GM19324 (cell line): ENCODE measurements around the gene CNTNAP2.
"Not testable (repeated sequence)": the region's sequence is repeated elsewhere in the genome, so short reads cannot be mapped to it uniquely, and the experiment has no call there.

Source experiments
- ATAC-seq: cut with Tn5 transposase; IDR thresholded peaks from one replicate; pipeline ENCODE4 v1.9.1; 2021; ENCODE audit warnings: mild to moderate bottlenecking, moderate library complexity; ENCODE audit not compliant: unreplicated experiment, low FRiP score

Gene CNTNAP2

DNA sequence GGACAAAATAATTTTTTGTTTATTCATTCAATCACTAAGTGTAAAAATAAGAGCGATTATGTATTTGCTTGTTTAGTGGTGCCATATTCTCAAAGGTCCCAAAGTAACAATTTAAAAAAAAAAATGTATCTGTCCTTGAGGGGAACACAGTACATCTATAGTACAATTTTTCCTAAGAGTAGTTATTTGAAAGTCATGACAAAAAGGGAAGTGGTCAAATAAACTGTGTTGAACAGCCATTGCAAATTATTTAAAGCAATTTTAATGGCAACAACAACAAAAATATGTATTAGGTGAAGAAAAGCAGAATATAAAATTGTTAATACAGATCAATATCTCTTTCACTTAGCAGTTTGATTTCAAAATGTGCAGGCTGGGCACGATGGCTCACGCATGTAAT, 943.5 kb downstream of the CNTNAP2 start:
- ATAC-seq: no peak

DNA sequence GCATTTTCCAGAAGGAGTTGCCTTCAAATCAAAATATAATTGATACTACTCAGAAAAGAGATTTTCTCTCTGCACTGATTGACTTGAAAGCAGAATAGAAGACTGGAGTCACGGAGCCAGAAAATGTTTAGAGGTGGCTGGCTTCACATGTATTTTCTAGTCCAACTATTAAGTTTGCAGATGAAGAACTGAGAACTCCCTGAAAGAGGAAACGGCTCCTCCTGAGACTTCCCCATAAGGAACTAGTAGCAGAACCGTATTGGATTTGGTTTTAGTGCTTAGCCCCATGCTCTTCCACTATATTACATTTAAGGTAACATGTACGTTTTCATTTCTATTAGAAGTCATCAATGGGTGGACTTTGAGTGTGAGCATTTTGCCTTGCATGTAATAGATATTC, 946.3 kb downstream of the CNTNAP2 start:
- ATAC-seq: no peak

DNA sequence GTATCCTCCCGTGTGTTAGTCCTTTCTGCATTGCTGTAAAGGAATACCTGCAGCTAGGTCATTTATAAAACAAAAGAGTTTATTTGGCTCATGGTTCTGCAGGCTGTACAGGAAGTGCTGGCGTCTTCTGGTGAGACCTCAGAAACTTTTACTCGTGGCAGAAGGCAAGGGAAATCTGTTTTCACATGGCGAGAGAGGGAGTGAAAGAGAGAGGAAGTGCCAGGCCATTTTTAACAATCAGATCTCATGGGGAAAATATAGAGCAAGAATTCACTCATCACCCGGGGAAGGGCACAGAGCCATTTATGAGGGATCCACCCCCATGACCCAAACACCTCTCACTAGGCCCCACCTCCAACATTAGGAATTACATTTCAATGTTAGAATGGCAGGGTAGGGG, 952.2 kb downstream of the CNTNAP2 start:
- ATAC-seq: no peak

DNA sequence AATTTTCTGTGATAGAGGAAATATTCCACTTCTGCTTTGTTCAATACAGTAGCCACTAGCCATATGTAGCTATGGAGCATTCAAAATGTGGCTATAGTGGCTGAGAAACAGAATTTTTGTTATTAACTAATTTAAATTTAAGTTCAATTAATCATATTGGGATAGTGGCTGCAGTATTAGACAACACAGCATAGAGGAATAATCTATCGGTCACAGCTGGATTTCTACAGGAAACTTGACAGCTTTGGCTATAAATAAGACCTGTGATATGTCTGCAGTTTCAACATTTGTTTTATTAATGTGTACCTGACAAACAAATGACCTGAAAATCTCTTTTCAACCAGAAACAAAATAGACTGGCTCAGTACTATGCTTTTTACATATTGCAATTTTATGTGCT, 953.2 kb downstream of the CNTNAP2 start:
- no peak for ATAC-seq

DNA sequence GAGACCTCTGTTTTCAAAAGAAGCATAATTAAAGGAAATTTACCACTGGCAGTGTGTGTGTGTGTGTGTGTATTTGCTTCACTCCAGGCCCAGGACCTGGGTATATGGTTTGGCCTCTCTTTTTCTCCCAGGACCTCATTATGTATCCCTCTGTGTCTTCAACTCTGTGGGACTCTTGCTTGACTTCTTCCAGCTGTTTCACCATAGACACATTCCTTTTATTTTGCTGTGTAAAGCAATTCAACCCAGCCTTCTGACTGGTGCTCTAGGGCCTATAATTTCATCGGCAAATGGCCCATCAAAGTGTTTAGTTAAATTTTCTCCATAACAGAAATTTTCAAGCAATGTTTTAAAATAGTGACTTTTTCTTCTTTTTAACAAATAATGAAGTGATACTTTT, 954.3 kb downstream of the CNTNAP2 start:
- no peak for ATAC-seq

DNA sequence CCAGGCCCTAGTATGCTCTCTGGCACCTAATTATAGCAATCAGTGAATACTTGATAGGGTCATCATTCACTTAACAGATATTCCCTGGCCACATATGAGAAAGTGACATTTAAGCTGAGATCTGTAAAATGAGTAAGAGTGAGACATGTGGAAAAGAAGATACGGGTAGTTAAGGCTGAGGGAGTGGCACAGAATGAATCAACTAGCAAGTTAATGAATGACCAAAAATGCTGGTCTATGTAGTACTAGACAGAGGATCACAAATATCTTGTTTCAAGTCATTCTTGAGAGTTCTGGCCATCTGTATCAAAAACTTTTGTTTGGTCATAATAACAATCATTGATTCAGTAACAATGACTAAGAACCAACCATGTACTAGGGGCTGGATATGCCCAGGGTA, 954.9 kb downstream of the CNTNAP2 start:
- ATAC-seq: no peak

DNA sequence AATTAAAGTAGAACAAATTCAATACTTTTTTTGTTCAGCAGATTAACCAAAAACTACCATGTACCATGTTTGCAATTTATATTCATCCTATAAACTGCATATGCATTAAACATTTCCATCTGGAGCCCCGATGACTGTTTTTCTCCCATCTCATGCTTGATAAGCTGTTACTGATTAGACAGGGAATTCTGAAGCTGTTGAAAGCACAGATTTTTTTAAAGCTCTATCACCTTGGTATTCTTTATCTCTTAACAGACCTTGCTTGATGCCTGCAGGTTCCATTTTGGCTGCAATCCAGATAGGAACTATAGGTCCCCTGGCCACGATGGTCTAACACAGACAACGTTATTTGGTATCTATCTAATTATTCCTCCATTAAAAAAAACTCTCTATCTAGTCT, 961.7 kb downstream of the CNTNAP2 start:
- no peak for ATAC-seq

DNA sequence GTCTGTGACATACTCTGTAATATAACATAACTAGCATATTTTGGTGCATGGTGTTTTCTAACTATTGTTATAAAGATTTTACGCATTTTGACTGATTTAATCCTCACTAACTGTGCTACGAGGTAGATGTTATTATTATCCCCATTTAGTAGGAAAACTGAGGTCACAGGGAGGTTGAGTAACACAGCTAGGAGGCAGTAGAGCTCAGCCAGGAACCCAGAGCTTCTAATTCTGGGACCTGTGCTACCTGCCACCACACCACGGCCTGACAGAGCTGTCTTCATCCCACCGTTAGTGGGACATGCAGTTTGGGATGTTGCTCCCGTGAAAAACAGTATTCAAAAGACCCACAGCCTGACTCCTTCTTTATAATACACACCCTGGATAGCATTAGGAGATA, 962.5 kb downstream of the CNTNAP2 start:
- ATAC-seq: no peak

DNA sequence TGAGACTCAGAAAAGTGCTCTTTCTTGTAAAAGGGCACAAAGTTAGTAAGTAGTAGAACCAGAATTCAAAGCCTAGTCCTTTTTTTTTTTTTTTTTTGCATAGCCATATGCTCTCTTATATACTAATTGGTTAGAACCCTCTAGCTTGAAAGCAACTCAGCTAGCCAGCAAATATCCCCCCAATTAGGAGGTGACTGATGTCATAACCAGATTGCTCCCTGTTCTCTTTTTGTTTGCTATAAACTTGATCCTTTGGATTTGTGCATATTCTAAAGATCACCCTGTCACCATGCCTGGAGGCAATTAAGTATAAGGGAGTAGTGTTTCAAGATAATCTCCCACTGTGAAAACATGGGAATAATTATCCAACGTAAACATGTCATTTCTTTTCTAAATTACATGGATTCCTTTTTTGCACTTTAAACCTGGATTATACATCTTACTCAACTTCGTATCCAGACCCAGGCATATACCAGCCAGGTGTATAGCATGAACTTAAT, 963.4 kb downstream of the CNTNAP2 start:
- no peak for ATAC-seq

DNA sequence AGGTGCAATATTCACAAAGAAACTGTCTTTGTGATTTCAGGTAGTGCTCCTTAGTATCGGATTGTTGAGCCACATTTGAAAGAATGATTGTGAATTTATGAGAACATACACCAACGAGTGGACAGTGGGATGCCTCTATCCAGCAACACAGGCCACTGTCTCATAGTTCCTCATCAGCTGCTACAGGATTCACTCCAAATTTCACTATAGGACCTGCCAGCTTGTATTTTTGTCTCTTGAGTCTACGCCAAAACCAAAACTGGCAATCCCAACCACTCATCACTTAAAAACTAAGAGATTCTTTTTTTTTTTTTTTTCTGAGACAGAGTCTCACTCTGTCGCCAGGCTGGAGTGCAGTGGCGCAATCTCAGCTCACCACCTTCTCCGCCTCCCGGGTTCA, 964.5 kb downstream of the CNTNAP2 start:
- no peak for ATAC-seq

DNA sequence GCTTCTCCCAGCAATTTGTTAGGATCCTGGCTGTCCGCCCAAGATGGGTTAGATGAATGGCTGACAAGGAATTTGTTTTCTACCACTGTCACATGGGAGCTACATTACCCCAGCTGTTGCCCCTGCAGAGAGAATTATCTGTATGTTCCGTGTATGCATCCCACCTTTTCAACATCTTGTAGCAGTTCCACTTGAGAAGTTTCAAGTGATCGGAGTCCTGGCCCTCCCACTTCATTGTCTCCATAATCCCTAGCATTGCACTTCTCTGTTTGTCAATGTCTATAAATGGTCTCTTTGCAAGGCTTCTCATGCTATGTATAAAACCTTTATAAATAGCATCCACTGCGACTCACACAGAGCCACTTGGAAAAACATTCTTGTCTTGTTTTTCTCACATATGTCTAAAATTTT, 972.5 kb downstream of the CNTNAP2 start:
- no peak for ATAC-seq

DNA sequence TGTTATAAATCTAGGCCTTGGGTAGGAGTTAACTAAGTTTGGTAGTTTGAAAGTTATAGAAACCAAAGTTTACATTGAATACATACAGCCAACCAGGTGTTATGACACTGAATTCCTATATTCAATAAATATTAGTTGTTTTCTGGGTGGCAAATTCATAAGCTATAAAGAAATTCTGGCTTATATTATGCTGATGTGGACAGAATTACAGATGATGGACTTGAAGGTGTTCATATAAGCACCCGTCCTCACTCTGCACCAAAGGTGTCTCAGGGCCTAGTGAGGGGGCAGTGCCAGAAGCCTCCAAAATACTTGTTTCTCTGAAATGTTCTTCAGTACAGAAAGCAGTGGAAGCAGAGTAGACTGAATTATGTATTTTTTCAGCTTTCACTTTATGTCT, 973.0 kb downstream of the CNTNAP2 start:
- ATAC-seq: no peak

DNA sequence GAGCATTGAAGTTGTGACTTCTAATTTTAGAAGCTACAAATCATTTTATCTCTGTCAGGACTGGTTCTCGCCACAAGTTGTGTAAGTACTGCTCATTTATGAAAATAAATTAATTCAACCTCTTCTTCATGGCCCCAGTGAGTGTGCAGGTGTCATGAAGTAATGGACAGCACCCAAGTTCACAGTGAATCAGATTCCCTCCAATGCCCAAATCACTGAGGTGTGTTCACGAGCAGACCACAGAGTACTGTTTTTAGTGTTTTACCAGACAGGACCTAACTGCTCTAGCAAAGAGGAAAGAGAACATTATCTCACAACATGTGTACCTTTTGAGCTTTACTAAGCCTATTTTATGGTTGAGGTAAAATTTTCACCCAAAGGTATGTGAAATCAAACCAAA, 980.0 kb downstream of the CNTNAP2 start:
- ATAC-seq: no peak

DNA sequence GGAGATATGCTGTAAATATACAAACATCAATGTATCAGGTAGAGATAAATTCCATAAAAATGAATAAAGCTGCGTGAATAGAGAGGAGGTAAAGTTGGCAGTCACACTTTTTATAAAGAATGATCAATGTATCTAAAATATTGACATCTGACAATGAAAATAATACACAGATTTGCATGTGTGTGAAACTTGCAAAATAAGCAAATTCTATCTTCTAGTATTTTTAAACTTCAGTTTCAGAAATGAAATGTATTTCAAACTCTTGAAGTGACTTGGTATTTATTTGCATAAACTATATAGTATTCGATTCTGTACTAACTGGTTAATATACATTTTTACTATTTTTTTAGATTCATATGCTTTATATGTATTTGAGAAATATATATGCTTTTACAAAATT, 986.6 kb downstream of the CNTNAP2 start:
- no peak for ATAC-seq

DNA sequence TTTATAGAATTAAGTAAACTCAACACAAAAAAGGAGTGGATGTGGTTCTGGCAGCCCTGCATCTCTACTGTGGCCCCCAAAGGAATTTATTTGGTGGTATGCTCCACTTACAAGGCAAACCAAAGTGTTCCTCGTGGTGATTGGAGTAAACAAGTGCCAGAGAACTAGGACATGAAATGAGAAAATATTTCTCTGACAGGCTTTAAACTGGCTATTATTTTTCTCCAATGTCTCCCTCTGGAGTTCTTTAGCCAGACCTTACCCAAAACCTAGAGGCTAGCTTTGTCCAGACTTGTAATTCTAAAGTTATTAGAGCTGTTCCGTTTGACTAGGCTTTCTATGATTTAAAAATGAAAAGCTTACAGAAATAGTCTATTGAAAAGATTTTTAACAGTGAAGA, 990.1 kb downstream of the CNTNAP2 start:
- no peak for ATAC-seq

DNA sequence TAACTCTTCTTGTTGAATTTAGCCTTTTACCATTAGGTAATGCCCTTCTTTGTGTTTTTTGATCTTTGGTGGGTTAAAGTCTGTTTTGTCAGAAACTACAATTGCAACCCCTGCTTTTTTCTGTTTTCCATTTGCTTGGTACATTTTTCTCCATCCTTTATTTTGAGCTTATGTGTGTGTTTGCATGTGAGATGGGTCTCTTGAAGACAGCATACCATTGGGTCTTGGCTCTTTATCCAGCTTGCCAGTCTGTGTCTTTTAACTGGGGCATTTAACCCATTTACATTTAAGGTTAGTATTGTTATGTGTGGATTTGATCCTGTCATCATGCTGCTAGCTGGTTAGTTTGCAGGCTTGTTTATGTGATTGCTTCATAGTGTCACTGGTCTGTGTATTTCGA, 997.9 kb downstream of the CNTNAP2 start:
- not testable (repeated sequence) for ATAC-seq

DNA sequence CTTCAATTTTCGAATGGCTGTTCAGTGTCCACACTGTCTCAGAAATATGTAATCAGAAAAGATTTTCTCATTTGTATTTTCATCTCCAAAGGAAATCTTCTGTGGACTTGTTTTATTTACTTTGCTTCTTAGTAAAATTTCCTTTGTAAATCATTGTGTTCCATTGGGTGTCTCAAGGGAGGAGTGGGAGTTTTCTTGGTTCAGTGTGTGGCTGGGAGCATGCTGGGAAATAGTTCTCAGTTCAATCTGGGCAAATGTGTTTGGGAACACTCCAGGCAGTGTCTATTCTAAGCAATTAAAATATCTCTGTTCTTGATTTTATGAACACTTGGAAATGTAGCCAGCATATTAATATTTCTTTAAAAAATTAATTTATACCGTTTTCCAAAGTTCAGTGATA, 1019.8 kb downstream of the CNTNAP2 start:
- no peak for ATAC-seq

DNA sequence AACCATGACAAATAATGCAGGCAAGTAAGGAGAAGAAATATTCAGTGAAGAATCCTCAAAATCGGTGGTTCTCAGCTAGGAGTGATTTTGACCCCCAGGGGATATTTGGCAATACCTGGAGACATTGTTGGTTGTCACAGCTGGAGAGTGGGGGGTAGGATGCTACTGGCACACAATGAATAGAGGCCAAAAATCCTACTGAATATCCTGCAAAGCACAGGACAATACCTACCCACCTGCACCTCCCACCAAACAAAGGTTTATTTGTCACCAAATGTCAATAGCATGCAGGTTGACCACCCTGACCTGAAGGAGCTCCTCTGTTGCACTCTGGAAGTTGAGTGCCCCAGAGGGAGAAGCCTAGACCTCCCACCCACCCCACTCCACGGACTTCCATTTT, 1028.6 kb downstream of the CNTNAP2 start:
- ATAC-seq: no peak

DNA sequence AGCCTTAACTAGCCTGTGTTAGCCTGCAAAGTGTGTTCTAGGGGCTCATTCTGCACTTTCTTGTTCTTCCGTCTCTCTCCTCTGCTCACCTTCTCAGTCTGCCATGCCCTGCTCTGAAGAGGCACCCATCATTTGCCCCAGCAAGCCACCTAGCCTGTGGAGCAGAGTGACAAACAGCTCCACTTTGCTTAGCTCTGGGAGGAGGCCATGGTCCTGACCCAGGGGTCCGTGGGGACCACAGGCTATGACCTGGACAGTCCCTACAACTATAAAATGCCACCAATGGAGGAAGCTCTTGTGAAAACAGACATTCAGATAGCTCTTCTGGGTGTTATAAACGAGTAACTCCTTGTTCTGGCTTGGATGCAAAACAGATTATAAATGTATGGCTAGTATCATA, 1029.6 kb downstream of the CNTNAP2 start:
- ATAC-seq: no peak

DNA sequence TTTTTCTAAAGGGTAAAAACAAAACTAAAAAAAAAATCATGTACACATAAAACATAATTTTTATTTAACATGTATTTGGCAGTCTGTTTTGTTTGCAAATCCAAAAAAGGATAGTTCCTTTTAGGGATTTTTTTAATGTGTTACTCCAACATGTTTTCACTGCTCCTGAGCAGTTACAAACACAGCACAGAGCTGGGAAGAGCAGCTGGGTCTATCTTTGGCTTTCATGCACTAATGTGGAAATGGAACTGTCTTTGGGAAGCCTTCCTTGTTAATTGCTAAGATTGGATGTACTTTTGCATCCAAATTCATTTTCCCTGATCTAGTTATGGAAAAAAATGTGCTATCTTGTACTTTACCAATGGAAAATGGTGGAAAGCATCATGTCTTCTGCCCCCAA, 1035.1 kb downstream of the CNTNAP2 start:
- ATAC-seq: no peak

DNA sequence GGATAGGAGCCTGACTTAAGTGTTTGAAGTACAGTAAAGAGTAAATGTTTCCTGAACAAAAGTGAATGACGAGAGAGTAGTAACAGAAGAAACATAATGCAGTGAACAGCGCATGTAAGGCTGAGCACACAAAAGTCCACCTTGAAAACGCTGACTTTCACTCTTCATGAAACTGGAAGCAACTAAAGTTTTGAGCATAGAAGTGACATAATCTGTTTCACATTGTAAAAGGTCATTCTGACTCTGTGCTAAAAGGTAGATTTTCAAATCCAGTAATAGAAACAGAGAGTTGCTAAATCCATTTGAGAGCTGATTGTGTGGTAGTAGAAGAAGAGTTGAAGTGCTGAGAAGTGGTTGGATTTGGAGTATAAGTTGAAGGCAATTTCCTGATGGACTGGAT, 1037.0 kb downstream of the CNTNAP2 start:
- ATAC-seq: no peak

DNA sequence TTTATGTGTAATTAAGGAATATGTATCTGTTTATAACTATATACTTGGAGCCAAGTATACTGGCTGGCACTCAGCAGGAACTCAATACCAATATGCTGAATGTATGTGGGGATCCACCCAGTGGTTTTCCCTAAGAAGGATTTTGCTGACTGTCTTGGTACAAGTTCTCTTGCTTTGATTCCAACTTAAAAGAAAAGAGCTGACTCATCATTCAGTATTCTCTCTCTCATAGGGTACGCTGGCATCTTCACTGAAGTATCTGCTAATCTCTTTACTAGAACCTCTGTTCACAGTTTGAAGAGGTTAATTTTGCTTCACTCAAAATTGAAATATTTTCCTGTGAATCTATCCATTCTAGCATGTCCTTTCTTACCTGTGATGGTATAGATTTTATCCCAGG, 1044.8 kb downstream of the CNTNAP2 start:
- no peak for ATAC-seq

DNA sequence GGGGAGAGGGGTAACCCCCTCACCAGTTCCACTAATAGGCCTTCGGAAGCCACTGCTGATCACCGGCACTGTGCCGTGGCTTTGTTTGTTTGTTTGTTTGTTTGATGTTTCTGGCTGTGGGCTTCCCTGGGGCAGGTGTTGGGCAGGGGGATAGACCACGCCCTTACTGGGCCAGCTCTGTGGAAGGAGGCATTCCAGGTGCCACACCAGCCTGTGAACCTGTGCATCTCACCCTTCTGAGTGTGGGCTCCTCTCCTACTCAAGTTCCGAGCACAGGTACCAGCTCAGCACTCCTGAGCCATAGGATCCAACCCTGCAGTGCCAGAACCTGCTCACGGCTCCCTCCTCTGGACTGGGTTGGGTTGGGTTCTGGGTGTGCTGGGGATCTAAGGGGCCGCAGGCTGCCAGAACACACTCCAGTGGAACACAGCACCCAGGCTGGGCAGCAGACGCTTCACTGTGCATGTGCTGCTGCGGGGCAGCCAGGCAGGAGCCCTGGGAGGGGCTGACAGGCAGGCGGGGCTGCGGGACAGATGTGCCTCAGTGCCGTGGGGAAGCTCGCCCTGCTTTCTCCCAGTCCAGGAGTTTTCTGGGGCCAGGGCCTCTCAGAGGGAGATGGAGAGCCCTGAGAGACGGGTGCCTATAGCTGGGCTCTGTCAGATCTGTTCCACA, 1053.9 kb downstream of the CNTNAP2 start:
- ATAC-seq: no peak
